Iris pigment epithelial cell (primary cell): ENCODE data around the gene POLR2I.
"Not testable (repeated sequence)": the region's sequence is repeated elsewhere in the genome, so short reads cannot be mapped to it uniquely, and the experiment has no call there.

Experiments used
- DNase-seq: peaks from one replicate; pipeline ENCODE4 v3.0.0-alpha.2; 2011; ENCODE audit warnings: low read depth

POLR2I gene

GRCh38 chr19:36131221-36131620, 16.5 kb upstream of the POLR2I start:
- not testable (repeated sequence) for DNase-seq

DNA sequence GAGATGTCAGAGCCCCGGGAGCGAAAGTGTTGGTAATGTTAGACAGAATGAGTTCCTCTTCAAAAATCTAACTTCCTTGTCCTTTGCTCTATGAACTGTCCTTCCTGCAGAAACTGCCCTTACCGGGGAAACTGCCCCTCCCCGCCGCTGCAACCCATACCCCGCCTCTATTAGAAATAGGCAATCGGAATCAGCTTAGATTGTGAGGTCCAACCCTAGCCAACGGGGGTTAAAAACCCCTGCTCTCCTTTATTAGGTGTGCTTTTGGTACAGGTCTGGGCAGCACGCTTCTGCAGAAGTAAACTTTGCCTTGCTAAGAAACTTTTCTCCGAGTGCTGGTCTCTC, 13.7 kb upstream of the POLR2I start:
- DNase-seq = no peak

DNA sequence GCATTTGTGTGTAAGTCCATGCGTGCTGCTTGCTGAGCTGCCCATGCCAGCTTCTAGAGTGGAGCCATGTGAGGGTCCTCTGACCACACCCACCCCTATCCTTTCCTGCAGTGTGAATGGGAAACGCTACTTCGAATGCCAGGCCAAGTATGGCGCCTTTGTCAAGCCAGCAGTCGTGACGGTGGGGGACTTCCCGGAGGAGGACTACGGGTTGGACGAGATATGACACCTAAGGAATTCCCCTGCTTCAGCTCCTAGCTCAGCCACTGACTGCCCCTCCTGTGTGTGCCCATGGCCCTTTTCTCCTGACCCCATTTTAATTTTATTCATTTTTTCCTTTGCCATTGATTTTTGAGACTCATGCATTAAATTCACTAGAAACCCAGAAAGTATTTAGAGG, 10.9 kb upstream of the POLR2I start:
- DNase-seq = no peak

- no peak for DNase-seq
Measured at GRCh38 chr19:36121486-36122124, 6.9 kb upstream of the POLR2I start.

DNA sequence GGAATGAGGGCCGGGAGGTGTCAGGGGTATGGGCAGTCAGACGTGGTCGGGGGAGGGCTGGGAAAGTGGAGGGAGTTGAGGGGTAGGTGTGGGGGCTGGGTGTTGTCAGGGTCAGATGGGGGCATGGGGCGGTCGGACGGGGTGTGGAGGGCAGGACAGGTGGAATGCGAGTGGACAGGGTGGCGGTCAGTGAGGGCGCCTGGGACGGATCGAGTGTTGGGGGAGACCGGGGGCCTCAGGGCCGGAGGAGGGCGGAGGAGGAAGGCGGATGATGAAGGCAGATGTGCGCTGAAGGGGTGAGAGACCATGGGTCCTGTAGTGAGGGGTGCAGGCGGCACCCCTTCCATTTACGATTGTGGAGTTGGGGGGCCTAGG, 6.3 kb upstream of the POLR2I start:
- DNase-seq = no peak

DNA sequence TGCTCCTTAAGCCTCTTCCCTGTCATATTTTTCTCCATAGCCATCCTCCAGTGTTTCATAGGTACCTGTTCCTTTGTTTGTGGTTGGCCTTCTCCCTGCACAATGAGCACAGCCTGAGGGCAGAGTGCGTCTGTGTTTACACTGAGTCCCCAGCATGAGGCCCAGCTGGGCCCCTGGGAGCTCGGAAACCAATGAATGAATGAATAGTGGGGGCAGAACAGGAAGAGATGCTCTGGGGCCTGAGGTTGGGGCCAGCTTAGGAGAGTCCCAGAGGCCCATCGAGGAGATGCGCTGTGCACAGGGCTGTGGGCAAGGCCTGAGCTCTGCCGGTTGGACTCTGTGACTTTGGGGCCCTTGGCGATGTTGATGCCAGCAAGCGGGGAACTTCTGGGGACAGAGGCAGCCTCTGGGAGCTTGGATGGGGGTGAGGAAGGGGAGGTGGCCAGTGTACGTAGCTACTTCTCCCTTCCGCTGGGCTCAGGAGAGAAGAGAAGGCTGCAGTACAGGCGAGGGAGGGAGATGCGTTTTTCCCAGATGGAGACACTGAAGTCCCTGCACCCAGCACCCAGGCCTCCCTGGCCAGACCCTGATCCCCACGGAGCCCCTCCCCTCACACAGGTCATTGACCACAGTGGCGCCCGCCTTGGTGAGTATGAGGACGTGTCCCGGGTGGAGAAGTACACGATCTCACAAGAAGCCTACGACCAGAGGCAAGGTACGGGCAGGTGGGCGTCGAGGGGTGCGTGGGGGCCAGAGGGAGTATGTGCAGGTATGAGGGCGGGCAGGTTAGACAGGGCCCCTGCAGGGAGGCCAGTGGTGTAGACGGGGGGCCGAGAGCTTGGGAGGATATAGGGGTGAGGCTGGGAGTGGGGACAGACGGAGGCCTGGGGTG, 5.7 kb upstream of the POLR2I start:
- no peak for DNase-seq

GRCh38 chr19:36116344-36116637, 1.6 kb upstream of the POLR2I start:
- DNase-seq = no peak

DNA sequence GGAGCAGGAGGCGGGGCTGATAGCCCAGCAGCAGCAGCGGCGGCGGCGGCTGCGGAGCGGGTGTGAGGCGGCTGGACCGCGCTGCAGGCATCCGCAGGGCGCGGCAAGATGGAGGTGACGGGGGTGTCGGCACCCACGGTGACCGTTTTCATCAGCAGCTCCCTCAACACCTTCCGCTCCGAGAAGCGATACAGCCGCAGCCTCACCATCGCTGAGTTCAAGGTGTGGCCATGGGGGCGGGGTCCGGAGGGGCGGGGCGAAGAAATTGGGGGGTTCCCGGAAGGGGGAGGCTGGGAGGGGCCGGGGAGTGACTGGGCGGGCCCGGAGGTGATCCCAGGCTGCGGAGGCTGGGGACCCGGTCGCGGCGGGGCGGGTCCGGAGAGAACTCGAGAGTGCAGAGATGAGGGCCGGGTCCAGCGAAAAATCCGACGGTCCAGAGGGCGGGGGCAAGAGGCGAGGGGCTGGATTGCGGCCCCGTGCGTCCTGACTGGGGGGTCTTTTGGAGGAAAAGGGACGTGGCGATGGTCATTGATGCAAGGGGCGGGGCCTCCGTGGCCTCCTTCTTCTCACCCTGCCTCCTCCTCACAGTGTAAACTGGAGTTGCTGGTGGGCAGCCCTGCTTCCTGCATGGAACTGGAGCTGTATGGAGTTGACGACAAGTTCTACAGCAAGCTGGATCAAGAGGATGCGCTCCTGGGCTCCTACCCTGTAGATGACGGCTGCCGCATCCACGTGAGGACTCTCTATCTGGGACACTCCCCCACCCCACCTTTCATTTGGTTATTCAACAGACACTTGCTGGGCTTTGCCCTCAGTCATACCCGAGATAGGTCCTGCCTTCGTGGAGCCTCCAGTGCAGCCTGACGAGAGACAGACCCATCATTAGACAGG, 1.0 kb upstream of the POLR2I start, which contains the start of gene TBCB:
Gene TBCB, plus strand, starts transcription at position 16 of the 891 bp plus-strand sequence. Its CDS starts 93 bp downstream, at position 109.
- peak; percentile 38 for DNase-seq

DNA sequence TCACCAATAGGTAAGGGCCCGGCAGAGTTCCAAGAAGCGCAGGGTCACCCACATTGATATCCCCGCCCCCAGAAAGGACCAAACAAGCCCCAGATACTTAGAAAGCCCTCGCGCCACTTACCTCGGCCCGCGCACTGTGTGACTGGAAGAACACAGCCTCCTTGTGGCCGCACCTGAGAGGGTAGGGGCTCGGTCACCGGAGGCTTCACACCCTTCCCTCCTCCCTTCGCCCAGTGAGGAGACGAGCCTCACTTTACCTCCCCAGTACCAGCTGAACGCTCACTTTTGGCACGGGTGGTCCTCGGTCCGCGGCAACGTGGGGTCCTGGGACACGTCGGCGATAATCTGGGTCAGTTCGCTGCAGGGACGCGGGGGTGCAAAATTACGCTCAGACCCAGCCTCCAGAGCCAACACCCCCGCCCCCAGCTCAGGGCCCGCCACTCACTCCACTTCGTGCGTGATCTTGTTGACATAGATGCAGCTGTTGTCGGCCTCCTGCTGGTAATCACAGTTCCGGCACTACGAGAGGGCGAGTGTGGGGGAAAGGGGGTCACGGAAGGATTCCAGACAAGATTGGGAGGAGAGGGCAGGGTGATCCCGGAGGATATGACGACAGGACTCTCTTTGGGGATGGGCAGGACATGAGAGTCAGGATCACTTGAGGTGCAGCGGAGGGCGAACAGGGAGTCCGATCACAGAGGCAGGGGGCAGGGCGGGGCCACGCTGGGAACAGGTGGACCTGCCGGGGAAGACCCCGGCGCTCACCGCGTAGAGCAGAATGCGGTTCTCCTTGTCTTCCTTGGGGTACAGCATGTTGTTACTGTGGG, 568 bp downstream of the POLR2I start:
- DNase-seq = peak; percentile 28

DNA sequence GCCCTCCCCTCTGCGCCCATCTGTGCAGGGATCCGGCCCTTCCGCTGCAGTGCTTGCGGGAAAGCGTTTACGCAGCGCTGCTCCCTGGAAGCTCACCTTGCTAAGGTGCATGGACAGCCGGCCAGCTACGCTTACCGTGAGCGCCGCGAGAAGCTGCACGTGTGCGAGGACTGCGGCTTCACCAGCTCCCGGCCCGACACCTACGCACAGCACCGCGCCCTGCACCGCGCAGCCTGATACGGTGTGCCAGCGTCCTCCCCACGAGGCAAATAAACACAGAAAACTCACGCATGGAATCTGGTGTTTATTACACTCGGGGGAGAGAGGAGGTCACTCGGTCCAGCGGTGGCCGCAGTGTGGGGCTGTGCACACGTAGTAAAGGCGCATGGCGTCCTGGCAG, 1.2 kb downstream of the POLR2I start:
- no peak for DNase-seq

GRCh38 chr19:36112678-36113077, 2.0 kb downstream of the POLR2I start:
- no peak for DNase-seq

- DNase-seq = no peak
Measured at GRCh38 chr19:36111200-36111539, 3.5 kb downstream of the POLR2I start.

GRCh38 chr19:36110487-36111199, 4.0 kb downstream of the POLR2I start, which contains the start of gene OVOL3:
TSS of gene OVOL3 (plus strand) at chr19:36111143. CDS start at chr19:36111203, 60 bp downstream.
- DNase-seq = no peak

DNA sequence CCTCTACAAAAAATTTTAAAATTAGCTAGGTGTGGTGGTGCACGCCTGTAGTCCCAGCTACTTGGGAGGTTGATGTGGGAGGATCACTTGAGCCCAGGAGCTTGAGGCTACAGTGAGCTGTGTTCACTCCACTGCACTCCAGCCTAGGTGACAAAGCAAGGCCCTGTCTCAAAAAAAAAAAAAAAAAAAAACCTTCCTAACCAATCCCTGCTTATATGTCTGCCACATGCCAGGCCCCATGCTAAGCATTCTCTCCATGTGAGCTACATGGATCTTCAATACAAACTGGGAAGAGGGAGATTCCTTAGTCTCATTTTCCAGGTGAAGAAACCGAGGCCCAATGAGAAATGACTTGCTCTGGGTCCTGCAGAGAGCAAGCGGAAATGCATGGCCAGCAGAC, 6.0 kb downstream of the POLR2I start:
- no peak for DNase-seq

- no peak for DNase-seq
Measured at GRCh38 chr19:36106991-36107390, 7.7 kb downstream of the POLR2I start.

DNA sequence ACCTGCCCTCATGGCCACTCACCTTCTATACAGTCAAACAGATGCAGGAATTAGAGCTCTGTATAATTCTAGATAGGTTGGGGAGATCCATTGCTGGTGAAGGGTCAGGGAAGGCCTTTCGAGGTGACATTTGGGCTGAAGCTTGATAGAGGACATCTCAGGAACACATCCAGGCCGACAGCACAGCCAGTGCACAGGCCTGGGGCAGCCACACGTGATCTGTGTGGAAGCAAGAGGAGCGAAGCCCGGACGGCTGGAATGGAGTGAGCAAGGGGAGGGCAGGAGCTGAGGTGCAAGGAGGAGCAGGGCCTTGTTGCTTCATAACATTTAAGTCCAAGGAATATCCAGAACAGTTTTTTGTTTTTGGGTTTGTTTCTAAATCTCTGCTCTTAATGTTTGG, 8.2 kb downstream of the POLR2I start:
- no peak for DNase-seq

GRCh38 chr19:36103842-36104552, 10.7 kb downstream of the POLR2I start:
- DNase-seq = no peak

DNA sequence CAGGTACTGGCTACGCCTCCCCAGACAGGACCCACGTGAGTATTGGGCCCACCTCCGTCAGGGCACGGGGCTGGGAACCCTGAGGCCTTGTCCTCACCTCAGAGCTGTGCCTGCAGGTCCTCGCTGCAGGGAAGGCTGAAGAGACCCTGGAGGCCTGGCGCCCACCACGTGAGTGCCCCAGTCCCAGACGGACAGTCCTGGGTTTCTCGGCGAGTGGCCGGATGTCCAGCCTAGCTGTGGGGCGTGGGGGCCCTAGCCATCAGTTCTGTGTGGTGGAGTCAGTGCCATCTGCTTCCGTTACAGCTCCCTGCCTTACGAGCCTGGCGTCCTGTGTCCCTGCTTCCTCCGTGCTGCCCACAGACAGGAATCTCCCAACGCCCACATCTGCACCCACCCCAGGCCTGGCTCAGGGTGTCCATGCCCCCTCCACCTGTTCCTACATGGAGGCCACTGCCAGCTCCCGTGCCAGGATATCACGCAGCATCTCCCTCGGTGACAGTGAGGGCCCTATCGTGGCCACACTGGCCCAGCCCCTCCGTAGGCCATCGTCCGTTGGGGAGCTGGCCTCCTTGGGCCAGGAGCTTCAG, 11.5 kb downstream of the POLR2I start:
- DNase-seq = no peak

GRCh38 chr19:36101550-36102327, 12.9 kb downstream of the POLR2I start:
- no peak for DNase-seq
